GM21619 (cell line): ENCODE results near the gene ZNF444.
A peak's percentile ranks its signal among the peaks of the same experiment; 100 is the strongest.

Experiments
- ATAC-seq: cut with Tn5 transposase; IDR thresholded peaks from one replicate; pipeline ENCODE4 v1.9.1; 2021; ENCODE audit not compliant: unreplicated experiment

The ZNF444 gene

DNA sequence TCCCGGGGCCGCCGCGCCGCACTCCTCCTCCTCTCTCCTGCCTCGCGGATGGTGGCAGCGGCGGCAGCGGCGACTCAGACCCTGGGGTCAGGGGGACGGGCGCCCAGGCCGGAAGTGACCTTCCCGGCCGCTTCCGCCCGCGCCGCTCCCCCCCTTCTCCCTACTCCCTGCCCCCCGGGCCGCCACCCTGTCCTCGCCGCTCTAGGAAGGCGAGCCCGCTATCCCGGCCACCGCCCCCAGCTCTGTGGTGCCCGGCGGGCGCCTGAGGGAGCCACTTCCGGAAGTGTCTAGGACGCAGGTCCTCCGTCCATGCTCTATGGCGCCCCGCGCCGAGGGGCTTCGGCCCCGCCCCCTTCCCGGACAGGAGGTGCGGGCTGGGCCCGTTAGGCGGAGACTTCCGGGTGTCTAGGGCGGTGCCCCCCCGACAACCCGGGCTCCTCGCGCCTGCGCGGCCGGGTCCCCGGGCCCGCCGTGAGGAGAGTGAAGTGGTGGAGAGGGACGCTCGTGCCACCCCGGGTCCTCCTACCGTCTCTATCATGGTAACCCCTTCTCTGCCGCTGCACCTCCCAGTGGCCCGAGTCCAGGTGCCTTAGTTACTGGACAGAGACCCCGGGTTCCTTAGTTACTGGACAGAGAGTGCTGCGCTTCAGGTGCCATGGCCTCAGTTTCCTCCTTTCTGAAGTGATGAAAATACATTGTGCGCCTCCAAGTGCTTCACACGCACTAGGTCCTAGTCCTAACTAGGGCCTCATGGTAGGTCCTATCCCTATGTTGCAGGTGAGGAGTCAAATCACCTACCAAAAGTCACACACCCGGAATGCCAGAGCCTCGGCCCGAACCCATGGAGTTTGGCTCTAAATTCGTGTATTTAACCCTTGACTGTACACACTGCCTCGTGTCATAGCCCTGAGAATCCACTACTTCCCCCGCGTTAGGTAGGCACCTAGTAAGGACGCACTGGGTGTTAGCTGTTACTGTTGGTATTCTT is 19.6 kb upstream of the ZNF444 start, which contains the start of gene ZNF787:
TSS of gene ZNF787 (minus strand) at position 116 of the 988 bp plus-strand sequence. CDS start 18,078 bp downstream, outside the sequence.
- ATAC-seq = peak; percentile 73

GRCh38 chr19:56123266-56123891 is 17.7 kb upstream of the ZNF444 start:
- ATAC-seq = no peak

GRCh38 chr19:56124578-56124977 is 16.5 kb upstream of the ZNF444 start:
- ATAC-seq = no peak

DNA sequence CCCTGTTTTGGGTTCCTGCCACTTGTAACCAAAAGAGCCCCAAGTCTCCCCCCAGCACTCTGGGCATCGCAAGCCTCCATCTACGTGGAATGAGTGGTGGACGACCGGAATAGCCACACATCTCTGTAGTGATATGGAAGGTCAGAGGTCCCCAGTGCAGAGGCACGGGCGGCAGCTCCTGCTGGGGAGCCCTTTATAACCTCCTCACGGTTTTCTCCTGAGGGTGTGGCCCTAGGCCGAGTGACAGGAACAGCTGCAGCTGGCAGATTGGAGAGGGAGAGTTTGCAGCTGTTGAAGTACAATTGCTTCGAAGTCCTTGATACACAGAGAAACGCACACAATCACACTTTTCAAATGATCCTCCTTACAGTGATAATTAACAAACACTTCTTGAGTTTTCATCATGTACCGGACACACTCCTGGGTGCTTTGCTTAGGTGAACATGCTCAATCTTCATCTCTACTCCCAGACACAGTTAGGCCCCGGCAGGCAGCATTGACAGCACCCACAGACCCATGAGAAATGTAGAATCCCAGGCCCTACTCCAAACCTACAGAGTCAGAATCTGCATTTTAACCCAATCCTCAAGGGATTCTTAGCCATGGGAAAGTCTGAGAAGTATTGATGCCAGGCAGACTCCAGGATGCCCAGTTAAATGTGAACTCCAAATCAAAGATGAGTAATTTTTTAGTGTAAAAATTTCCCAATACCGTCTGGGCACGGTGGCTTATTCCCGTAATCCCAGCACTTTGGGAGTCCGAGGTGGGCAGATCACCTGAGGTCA is 15.1 kb upstream of the ZNF444 start:
- no peak for ATAC-seq

DNA sequence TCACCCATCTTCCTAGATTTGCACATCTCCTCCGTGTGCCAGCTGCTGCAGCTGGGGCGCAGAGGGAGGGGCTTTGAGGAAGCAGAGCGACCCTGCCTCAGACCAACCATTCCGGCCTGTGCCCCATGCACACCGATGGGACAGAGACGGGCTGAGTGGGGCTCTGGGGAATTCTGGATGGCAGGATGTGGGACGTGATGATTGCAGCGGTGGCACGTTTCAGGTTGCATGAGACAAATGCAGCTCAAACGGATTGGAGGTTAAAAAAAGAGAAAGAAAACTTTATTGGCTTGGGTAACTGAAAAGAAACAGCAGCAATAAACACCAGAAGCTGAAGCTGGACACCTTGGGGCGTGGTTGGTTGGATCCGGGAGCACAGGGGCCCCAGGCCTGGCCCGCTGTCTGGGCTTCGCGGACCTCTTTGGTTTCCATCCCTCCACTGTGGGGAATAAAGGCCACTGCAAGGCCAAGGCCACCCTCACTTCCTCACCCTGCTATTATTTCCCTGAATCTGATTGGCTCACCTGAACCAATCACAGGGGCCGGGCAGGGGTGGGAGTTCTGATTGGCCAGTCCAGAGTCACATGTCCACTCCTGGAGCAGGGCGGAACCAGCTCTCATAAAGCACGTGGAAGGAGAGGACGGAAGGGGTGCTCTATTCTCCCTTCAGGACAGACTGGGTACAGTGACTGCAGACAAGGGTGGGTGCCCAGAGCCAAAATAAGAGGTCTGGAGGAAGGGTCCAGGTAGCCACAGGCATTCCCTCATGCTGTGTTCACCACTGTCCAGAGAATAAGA is 13.9 kb upstream of the ZNF444 start:
- no peak for ATAC-seq

DNA sequence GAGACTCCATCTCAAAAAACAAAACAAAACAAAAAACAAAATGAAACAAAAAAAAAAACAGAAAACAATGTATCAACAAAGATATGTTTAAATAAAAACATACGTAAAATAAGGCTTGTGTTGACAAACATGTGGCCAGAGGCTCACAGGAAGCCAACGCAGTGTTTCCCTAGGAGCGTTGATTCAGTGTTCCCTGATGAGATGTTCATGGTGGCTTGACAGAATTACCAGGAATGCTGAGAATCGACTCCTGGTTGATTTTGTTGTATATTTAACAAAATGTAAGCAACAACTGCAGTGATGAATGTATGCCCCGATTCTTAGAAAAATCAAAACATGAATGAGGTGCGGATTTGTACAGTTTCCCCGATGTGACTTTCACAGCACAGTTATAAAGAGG is 11.1 kb upstream of the ZNF444 start:
- ATAC-seq = no peak

DNA sequence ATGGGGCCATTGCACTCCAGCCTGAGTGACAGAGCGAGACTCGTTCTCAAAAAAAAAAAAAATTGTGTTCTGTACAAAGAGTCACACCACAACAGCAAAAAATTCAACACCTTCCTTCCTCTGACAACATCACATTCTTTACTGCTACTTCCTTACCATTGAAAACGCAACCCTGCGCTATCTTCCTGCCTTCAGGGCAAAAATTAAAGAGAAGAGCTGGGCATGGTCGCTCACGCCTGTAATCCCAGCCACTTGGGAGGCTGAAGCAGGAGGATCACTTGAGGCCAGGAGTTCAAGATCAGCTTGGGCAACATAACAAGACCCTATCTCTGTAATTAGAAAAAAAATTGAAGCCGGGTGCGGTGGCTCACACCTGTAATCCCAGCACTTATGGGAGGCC is 9.4 kb upstream of the ZNF444 start:
- no peak for ATAC-seq

GRCh38 chr19:56132316-56132822 is 8.7 kb upstream of the ZNF444 start:
- no peak for ATAC-seq

- ATAC-seq = peak; percentile 73
Observed at GRCh38 chr19:56133858-56134653, 7.0 kb upstream of the ZNF444 start.

GRCh38 chr19:56134654-56134921 is 6.5 kb upstream of the ZNF444 start:
- ATAC-seq = no peak

DNA sequence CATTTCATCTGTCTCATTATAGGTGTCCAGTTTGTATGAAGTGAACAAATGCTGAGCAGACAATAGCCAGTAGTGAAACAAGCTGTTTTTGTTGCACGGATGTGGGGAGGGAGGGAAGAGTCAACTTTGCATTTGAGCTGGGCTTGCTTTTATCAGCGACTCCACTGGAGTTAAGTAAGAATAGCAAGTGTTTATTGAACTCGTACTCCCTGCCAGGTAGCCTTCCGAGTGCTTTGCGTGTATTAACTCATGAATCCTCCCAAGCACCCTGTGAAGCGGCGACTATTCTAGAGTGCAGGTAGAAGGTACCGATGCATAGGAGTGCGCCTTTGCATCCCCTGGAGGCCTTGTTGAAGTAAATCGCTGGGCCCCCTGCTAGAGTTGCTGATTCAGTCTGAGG is 4.7 kb upstream of the ZNF444 start:
- ATAC-seq = no peak

DNA sequence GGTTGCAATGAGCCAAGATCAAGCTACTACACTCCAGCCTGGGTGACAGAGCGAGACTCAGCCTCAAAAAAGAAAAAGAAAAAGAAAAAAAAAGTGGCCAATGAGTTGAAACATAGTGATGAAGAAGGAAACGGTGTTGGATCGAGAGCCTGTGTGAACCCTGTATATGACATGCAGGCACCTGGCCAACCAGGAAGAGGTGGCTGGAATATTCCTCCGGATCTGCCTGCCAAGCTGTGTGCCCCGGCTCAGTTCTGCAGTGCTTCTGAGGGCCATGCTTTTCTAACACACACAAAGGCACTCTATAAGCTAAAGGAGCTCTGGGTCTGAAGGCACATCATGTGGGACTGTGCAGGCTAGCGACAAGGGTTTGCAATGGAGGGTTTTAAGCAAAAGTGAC is 3.7 kb upstream of the ZNF444 start:
- no peak for ATAC-seq

- no peak for ATAC-seq
Observed at GRCh38 chr19:56138069-56138468, 3.0 kb upstream of the ZNF444 start.

DNA sequence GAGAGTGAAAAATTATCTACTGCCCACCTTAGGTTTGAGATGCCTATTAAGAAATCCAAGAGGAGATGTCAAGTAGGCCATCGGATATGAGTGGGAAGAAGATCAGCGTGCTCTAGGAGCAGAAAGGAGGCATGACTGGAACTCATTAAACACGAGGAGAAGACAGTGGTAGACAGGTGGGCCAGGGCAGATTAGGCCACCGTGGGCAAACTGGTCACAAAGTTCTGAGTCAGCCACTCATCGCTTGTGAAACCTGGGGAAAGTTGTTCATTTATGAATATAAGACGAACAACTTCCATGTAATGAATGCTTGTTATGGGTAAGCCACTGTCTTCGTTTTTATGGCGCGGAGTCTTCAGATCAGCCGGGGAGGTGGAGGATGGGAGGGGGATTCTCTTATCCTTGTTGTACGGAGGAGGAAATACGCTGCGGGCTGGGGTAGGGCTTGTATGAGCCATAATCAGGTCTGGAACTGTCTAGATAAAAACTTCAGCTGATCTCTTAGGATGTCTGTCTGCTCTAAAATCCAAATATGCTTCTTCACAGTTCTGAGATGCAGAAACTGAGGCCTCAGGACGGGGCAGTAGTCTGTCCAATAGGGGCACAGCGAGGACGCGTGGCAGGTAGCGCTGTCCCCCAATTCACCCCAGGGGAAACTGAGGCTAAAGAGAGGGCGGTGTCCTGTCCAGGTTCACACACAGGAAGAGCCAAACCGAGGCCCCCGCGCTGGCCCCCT is 1.1 kb upstream of the ZNF444 start:
- ATAC-seq = no peak

- no peak for ATAC-seq
Observed at GRCh38 chr19:56141417-56141993, 418 bp downstream of the ZNF444 start.

DNA sequence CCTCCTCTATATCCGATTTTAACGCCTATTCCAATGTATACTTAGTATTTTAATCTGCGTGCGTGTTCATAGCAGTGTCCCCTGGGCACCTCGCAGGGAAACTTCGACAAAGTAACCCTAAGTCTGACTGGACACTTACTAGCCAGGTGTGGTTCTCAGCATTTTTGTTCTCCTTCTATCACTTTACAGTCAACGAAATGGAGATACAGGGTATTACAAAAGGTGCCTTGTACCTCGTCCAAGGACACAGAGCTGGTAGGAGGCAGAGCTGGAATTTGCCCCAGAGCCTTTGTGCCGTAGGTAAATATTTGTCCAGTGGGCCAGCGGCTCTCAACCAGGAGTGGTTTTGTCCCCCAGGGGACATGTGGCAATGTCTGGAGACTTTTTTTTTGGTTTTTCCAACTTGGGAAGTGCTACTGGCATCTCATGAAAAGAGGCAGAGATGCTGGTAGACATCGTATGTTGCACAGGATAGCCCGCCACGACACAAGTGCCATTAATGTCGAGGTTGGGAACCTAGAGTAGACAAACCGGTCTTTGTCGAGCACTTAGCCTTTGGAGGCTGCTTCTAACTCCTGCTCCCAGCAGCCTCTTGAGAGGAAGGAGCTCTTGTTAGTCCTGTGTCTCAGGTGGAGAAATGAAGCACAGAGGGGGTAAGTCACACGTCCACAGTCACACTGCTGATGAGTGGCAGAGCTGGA is 1.1 kb downstream of the ZNF444 start:
- no peak for ATAC-seq

DNA sequence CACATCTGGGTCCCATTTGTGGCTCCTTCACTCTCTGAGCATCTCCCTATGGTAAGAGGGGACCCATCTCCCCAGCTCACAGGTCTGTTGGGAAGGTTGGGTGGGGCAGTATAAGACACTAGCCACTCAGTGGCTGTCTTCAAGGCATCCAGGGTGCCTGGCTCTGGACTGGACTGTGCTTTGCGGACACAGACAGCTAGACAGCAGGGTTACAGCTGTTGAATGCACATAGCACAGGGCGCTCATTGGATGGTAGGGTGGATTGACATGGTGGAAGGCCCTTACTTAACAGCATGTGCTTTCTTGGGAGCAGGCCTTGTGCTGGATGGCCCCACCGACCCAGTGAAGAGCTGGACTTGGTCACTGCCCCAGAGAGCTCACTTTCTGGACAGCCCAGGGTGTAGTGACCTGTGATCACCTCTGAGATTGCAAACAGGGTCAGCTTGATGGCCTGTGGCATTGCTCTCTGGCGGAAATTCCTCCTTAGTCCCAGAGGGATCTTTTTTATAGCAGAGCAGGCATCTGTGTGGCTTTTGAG is 1.9 kb downstream of the ZNF444 start:
- no peak for ATAC-seq

- ATAC-seq = no peak
Observed at GRCh38 chr19:56144376-56144775, 3.3 kb downstream of the ZNF444 start.
